ENCODE measurements around the gene MAEA. TPM values are rescaled to one million over a fixed set of nuclear protein-coding genes. Genes with fewer than 3 reads are reported as not detected.

MAEA gene
- total and polyA plus RNA-seq, 8 donors = 43.8 to 70.4 (median 56.1) TPM

- no peaks in the 10 kb centered on the region for H3K27me3 ChIP-seq
- H3K9me3 ChIP-seq = no peaks in the 10 kb centered on the region
- intact Hi-C loops (cut with DNase I) = no loop called here
- ATAC-seq (no peak), DNase-seq (peak in 1 of 4 donors; percentile 75)
- H3K27ac ChIP-seq = no peak overlapping the region
- no peaks in the 10 kb centered on the region for H3K4me1 ChIP-seq
- H3K4me3 ChIP-seq = no peak overlapping the region
- peaks cover 0 to 63% of the 10 kb centered on the region in 2 donors for H3K36me3 ChIP-seq
- no peak for TF ChIP-seq CTCF (IDR thresholded peaks at IDR 0.05)
These were observed 90.9 kb downstream of the MAEA start for GRCh38 chr4:1380368-1381151.

DNA sequence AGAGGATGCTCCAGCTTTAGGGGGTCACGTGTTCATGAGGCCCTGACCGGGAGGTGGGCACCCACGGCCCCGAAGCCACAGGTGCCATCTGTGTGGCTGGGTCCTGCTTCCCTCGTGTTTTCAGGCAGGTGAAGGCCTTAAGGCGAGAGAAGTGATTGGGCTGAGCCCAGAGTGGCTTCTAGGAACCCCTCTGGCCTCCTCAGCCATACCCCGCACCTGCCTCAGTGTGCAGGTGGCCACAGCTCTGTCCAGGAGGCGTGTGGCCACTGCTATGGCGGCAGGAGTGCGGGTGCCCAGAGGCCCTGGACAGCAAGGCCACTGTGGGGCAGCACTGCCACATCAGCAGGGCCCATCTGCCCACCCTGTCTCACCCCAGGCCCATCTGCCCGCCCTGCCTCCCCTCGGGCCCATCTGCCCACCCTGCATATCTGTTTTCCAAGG is 91.5 kb downstream of the MAEA start:
- DNase-seq = peak in 1 of 4 donors; percentile 61
- Histone ChIP-seq H3K4me1 (no peaks in the 10 kb centered on the region), H3K27ac (no peak overlapping the region), H3K27me3 (no peaks in the 10 kb centered on the region), H3K4me3 (no peak overlapping the region), H3K9me3 (no peaks in the 10 kb centered on the region), H3K36me3 (peaks cover 0 to 63% of the 10 kb centered on the region in 2 donors)
- ATAC-seq = no peak
- intact Hi-C loops (cut with DNase I) = no loop called here
- no peak for TF ChIP-seq CTCF (IDR thresholded peaks at IDR 0.05)

GRCh38 chr4:1381944-1382541 is 92.4 kb downstream of the MAEA start:
- Histone ChIP-seq H3K4me3 (no peak overlapping the region), H3K36me3 (peaks cover 0 to 64% of the 10 kb centered on the region in 2 donors), H3K9me3 (no peaks in the 10 kb centered on the region), H3K27me3 (no peaks in the 10 kb centered on the region), H3K4me1 (no peaks in the 10 kb centered on the region), H3K27ac (no peak overlapping the region)
- no peak for TF ChIP-seq CTCF (IDR thresholded peaks at IDR 0.05)
- intact Hi-C loops (cut with DNase I) = no loop called here
- DNase-seq = peak in 1 of 4 donors; percentile 73
- no peak for ATAC-seq

DNA sequence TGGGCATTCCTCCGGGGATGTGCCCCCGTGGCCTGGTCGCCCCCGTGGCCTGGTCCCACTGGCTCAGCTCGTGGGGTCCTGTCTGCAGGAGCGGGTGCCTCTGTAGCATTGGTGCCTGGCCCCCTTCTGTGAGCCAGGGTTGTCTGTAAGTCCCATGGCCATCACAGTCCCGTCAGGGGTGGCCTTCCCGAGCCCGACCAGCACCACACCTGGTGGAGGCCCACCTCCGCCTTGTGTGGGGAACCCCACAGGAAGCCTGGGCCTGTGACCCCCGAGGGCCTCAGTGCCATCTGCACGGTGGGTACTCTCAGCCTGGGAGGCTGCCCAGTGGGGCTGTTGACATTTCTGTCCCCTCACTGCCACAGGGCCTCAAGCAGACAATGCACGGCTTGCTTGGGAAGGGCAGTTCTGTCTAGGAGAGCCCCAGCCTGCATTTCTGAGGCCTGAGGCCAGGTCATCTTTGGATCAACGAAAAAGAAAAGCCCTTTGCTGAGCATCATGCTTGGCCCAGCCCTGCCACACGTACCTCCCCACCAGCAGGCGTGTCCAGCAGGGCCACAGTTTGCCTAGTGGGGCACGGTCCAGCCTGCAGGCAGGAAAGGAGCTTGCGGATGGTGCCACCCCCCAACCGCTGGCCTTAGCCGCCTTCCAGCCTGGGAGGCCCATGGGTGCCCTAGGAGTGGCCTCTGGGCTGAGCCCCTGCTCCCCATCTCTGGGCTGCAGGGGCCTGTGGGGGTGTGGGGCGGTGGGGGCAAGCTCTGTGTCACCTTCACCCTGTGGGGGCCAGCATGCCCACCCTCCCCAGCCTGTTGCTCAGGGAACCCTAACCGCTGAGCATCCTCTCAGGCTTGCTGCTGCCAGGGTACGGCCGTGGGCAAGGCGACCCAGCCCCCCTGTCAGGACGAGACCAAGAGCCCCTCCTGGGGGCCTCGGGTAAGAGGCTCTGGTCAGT is 93.4 kb downstream of the MAEA start:
- intact Hi-C loops (cut with DNase I) = no loop called here
- no peaks in the 10 kb centered on the region for H3K4me1 ChIP-seq
- TF ChIP-seq CTCF (IDR thresholded peaks at IDR 0.05) = no peak
- ATAC-seq (no peak), DNase-seq (peak in 1 of 4 donors; percentile 71)
- no peaks in the 10 kb centered on the region for H3K27me3 ChIP-seq
- H3K36me3 ChIP-seq = peaks cover 0 to 62% of the 10 kb centered on the region in 2 donors
- H3K4me3 ChIP-seq = no peak overlapping the region
- H3K27ac ChIP-seq = no peak overlapping the region
- H3K9me3 ChIP-seq = peaks cover 0 to 2% of the 10 kb centered on the region in 2 donors
